Stimulated activated CD8-positive, alpha-beta memory T cell treated with anti-CD3 and anti-CD28 coated beads, Interleukin-12 subunit alpha, Interleukin-12 subunit beta, amount 100 ng/mL, for 4 hours (primary cell): ENCODE results near the gene PHC2.
"Not testable (repeated sequence)": the region's sequence is repeated elsewhere in the genome, so short reads cannot be mapped to it uniquely, and the experiment has no call there.

Experiments
- DNase-seq: peaks from one replicate; pipeline ENCODE4 v3.0.0-alpha.2; 2020; ENCODE audit warnings: low read depth

PHC2 gene

GRCh38 chr1:33310702-33311101 is 120.2 kb downstream of the PHC2 start:
- DNase-seq: no peak

- not testable (repeated sequence) for DNase-seq
These were observed 121.5 kb downstream of the PHC2 start for GRCh38 chr1:33309351-33309750.

DNA sequence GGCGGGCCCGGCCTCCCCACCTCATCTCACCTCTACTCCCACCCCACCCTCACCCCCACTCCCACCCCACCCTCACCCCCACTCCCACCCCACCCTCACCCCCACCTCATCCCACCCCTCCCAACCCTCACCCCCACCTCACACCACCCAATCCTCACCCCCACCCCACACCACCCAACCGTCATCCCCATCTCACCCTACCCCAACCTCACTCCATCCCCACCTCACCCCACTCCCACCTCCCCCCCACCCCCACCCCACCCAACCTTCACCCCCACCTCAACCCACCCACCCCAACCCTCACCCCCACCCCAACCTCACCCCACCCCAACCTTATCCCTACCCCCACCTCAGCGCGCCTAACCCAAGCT is 123.4 kb downstream of the PHC2 start:
- DNase-seq: no peak

- DNase-seq: no peak
These were observed 124.0 kb downstream of the PHC2 start for GRCh38 chr1:33306653-33307493.

- no peak for DNase-seq
These were observed 124.9 kb downstream of the PHC2 start for GRCh38 chr1:33305816-33306652.

GRCh38 chr1:33305016-33305415 is 125.9 kb downstream of the PHC2 start:
- DNase-seq: no peak

DNA sequence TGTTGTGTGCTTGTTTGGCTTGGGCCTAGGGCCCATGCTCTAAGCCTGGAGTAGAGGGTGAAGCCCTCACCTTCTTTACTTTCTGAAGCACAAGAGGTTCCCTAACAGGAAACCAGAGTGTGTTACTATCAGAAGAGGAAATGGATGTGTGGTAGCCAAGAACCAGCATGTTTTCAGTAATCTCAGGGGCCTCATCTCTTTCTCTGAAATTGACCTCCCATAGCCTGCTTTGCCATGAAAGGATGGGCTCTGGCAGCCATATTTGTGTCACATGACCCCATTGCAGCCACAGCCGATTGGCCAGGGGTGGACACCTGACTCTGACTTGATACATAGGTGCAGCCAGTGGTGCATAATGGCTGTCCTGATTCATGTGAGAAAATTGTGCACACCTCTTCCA is 128.6 kb downstream of the PHC2 start:
- no peak for DNase-seq

GRCh38 chr1:33301273-33301984 is 129.5 kb downstream of the PHC2 start:
- no peak for DNase-seq

- no peak for DNase-seq
These were observed 130.2 kb downstream of the PHC2 start for GRCh38 chr1:33300673-33301072.

DNA sequence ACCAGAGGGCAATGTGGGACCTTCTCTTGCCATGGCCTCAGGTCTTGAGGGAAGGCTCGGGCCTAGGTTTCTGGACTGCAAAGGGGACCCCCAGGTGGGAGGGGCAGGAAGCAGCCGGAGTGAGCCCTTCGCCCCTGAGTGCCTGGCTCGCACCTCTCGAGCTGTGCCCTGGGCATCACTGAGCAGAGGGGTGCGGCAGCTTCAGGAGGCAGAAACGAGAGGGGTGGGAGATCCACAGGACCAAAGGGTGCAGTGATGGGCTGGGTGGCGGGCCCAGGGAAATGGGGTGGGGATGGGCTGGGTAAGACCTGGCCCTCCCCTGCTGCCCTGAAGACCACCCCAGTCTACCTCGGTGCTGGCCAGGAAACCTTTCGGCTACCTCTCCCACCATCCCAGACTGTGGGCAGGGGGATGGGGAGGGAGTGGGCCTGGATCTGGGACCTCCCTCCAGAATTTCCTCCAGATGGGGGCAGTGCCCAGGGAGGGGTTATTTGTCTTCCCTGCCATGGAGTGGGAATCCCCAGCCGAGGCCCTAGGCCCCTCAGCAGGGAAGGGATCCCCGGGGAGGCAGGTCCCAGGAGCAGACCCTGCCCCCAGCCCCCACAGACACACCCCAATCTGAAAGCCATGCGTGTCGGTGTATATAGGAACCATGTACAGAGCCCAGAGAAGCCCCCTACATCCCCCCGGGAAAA is 131.3 kb downstream of the PHC2 start:
- DNase-seq: no peak

GRCh38 chr1:33298623-33299277 is 132.1 kb downstream of the PHC2 start:
- DNase-seq: peak; percentile 17

- DNase-seq: no peak
These were observed 132.8 kb downstream of the PHC2 start for GRCh38 chr1:33297911-33298622.

- DNase-seq: no peak
These were observed 134.1 kb downstream of the PHC2 start for GRCh38 chr1:33296824-33297223.

DNA sequence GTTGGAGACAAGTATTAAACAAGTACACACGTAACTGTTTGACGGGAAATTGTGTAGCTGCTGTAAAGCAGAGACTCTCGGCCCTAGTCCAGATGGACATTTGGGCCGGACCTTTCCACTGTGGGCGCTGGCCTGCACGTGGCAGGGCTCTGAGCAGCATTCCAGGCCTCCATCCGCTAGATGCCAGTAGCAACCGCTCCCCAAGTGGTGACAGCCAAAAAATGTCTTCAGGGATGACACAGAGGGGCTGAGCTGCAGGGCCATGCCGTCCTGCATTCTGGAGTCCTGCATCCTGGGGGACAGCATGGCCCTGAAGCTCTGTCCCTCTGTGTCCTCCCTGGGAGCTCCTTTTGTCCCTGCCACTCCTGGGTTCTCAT is 134.8 kb downstream of the PHC2 start:
- no peak for DNase-seq

GRCh38 chr1:33295450-33296081 is 135.3 kb downstream of the PHC2 start:
- peak; percentile 73 for DNase-seq

- no peak for DNase-seq
These were observed 135.9 kb downstream of the PHC2 start for GRCh38 chr1:33295023-33295422.

GRCh38 chr1:33294071-33295010 is 136.6 kb downstream of the PHC2 start:
- DNase-seq: no peak

- no peak for DNase-seq
These were observed 138.1 kb downstream of the PHC2 start for GRCh38 chr1:33292726-33293340.

GRCh38 chr1:33290615-33291014 is 140.3 kb downstream of the PHC2 start:
- not testable (repeated sequence) for DNase-seq
